ENCODE measurements around the gene IGF2. TPM values are rescaled to one million over a fixed set of nuclear protein-coding genes. Genes with fewer than 3 reads are reported as not detected.

The IGF2 gene
- polyA plus RNA-seq, 1 donor (not counting 4 experiments of a cell fraction or from before 2014, with no cell fraction given) = not detected

- FAIRE-seq = no peak
- no peaks in the 10 kb centered on the region for H3K4me1 ChIP-seq (ENCODE audit: control insufficient read depth, extremely low read depth, insufficient read depth, low read length)
- no peak overlapping the region for H3K27ac ChIP-seq (ENCODE audit: control insufficient read depth, insufficient read depth, low read length)
- H3K79me2 ChIP-seq (ENCODE audit: control insufficient read depth, insufficient read depth, low read length) = no peaks in the 10 kb centered on the region
- dilution Hi-C loops (cut with MboI; ENCODE audit: extremely low pct_ligation_motif_present, low sequenced_read_pairs) = no loop called here
- H3K9me1 ChIP-seq (ENCODE audit: control insufficient read depth, extremely low read depth, insufficient read depth, low read length) = no peaks in the 10 kb centered on the region
- no peak overlapping the region for H3K4me2 ChIP-seq (ENCODE audit: control insufficient read depth, extremely low read depth, insufficient read depth, low read depth, low read length)
- H3K9me3 ChIP-seq (ENCODE audit: control insufficient read depth, low read depth, low read length) = no peaks in the 10 kb centered on the region
- no peak overlapping the region for H3K9ac ChIP-seq (ENCODE audit: control insufficient read depth, extremely low read depth, insufficient read depth, low read length)
- H3K27me3 ChIP-seq (ENCODE audit: control insufficient read depth, extremely low read depth, insufficient read depth, low read length) = peaks cover 34% of the 10 kb centered on the region
- H3K4me3 ChIP-seq (ENCODE audit: control insufficient read depth in 2 of 3, extremely low read depth in 1 of 3, insufficient read depth in 2 of 3, low read depth in 1 of 3, low read length in 3 of 3) = no peak overlapping the region
- no peak for DNase-seq (ENCODE audit: low read depth, low spot score)
- no peak overlapping the region for H2AFZ ChIP-seq (ENCODE audit: control insufficient read depth, low read length)
- TF ChIP-seq, protein P1, sequence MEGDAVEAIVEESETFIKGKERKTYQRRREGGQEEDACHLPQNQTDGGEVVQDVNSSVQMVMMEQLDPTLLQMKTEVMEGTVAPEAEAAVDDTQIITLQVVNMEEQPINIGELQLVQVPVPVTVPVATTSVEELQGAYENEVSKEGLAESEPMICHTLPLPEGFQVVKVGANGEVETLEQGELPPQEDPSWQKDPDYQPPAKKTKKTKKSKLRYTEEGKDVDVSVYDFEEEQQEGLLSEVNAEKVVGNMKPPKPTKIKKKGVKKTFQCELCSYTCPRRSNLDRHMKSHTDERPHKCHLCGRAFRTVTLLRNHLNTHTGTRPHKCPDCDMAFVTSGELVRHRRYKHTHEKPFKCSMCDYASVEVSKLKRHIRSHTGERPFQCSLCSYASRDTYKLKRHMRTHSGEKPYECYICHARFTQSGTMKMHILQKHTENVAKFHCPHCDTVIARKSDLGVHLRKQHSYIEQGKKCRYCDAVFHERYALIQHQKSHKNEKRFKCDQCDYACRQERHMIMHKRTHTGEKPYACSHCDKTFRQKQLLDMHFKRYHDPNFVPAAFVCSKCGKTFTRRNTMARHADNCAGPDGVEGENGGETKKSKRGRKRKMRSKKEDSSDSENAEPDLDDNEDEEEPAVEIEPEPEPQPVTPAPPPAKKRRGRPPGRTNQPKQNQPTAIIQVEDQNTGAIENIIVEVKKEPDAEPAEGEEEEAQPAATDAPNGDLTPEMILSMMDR (optimal IDR thresholded peaks at IDR 0.05 in 1 of 3, IDR thresholded peaks at IDR 0.05 in 1 of 3, conservative IDR thresholded peaks at IDR 0.05 in 1 of 3; ENCODE audit: extremely low read depth in 1 of 3, insufficient read depth in 2 of 3, low read length in 3 of 3) = no peak
- no peak for TF ChIP-seq EZH2 (IDR thresholded peaks at IDR 0.05; ENCODE audit: low read length)
- H4K20me1 ChIP-seq (ENCODE audit: control insufficient read depth, extremely low read depth, insufficient read depth, low read length) = no peaks in the 10 kb centered on the region
- no peaks in the 10 kb centered on the region for H3K36me3 ChIP-seq (ENCODE audit: control insufficient read depth in 2 of 2, extremely low read depth in 1 of 2, insufficient read depth in 2 of 2, low read length in 2 of 2)
Measured at GRCh38 chr11:2128511-2129307, 10.5 kb downstream of the IGF2 start.

- no peak overlapping the region for H2AFZ ChIP-seq (ENCODE audit: control insufficient read depth, low read length)
- no peak overlapping the region for H3K4me3 ChIP-seq (ENCODE audit: control insufficient read depth in 2 of 3, extremely low read depth in 1 of 3, insufficient read depth in 2 of 3, low read depth in 1 of 3, low read length in 3 of 3)
- no peak for TF ChIP-seq EZH2 (IDR thresholded peaks at IDR 0.05; ENCODE audit: low read length)
- TF ChIP-seq, protein P1 (optimal IDR thresholded peaks at IDR 0.05 in 1 of 3, IDR thresholded peaks at IDR 0.05 in 1 of 3, conservative IDR thresholded peaks at IDR 0.05 in 1 of 3; ENCODE audit: extremely low read depth in 1 of 3, insufficient read depth in 2 of 3, low read length in 3 of 3) = no peak
- dilution Hi-C loops (cut with MboI; ENCODE audit: extremely low pct_ligation_motif_present, low sequenced_read_pairs) = no loop called here
- DNase-seq (ENCODE audit: low read depth, low spot score) (no peak), FAIRE-seq (no peak)
- no peaks in the 10 kb centered on the region for H3K4me1 ChIP-seq (ENCODE audit: control insufficient read depth, extremely low read depth, insufficient read depth, low read length)
- no peaks in the 10 kb centered on the region for H4K20me1 ChIP-seq (ENCODE audit: control insufficient read depth, extremely low read depth, insufficient read depth, low read length)
- no peaks in the 10 kb centered on the region for H3K79me2 ChIP-seq (ENCODE audit: control insufficient read depth, insufficient read depth, low read length)
- peaks cover 28% of the 10 kb centered on the region for H3K27me3 ChIP-seq (ENCODE audit: control insufficient read depth, extremely low read depth, insufficient read depth, low read length)
- H3K36me3 ChIP-seq (ENCODE audit: control insufficient read depth in 2 of 2, extremely low read depth in 1 of 2, insufficient read depth in 2 of 2, low read length in 2 of 2) = no peaks in the 10 kb centered on the region
- H3K9me3 ChIP-seq (ENCODE audit: control insufficient read depth, low read depth, low read length) = no peaks in the 10 kb centered on the region
- no peak overlapping the region for H3K4me2 ChIP-seq (ENCODE audit: control insufficient read depth, extremely low read depth, insufficient read depth, low read depth, low read length)
- H3K9me1 ChIP-seq (ENCODE audit: control insufficient read depth, extremely low read depth, insufficient read depth, low read length) = no peaks in the 10 kb centered on the region
- no peak overlapping the region for H3K27ac ChIP-seq (ENCODE audit: control insufficient read depth, insufficient read depth, low read length)
- H3K9ac ChIP-seq (ENCODE audit: control insufficient read depth, extremely low read depth, insufficient read depth, low read length) = no peak overlapping the region
Measured at GRCh38 chr11:2128130-2128510, 11.1 kb downstream of the IGF2 start.
